Endothelial cell of umbilical vein (primary cell): Measurements from ENCODE around the gene ADCY2. TPM values are rescaled to one million over a fixed set of nuclear protein-coding genes. Genes with fewer than 3 reads are reported as not detected.

Experiments used
- BruUV-seq: library from RNA; stranded (reverse); fragments of 400-500 nt; replicated peaks from 2 replicates; lab custom pipeline; 2021; lab: Mats Ljungman, UMichigan
- CTCF ChIA-PET: fragments of 300-600, 350-600 bp; sonication (Branson Sonifier 250); formaldehyde crosslinking; loops from one replicate; lab custom pipeline; 2021; ENCODE audit warnings: antibody characterized with exemption, inconsistent platforms; lab: Charles Lee
- POLR2A ChIA-PET: fragments of 300-600, 350-600 bp; sonication (Branson Sonifier 250); formaldehyde crosslinking; loops from one replicate; lab custom pipeline; 2021; ENCODE audit warnings: antibody characterized with exemption, inconsistent platforms; lab: Charles Lee
- DNase-seq: peaks from one replicate; pipeline ENCODE4 v3.0.0-alpha.2; 2011; ENCODE audit warnings: low read depth, low spot score
- FAIRE-seq: peaks from 2 replicates; lab custom pipeline; 2011; peaks lifted over from hg19 to GRCh38; lab: Jason Lieb, UNC
- H2AFZ ChIP-seq: 2 replicates; pipeline ENCODE4 v1.6.0; 2012; ENCODE audit warnings: low read depth, low read length, control low read depth, inconsistent platforms
- H3K27ac ChIP-seq: 2 replicates; pipeline ENCODE4 v1.5.1; 2011; ENCODE audit warnings: low read depth, mild to moderate bottlenecking, control low read depth, low read length, moderate library complexity; ENCODE audit not compliant: insufficient read depth
- H3K27me3 ChIP-seq, 2 experiments: 2 replicates each; pipeline versions ENCODE4 v1.6.0 to v1.6.1; 2011; ENCODE audit warnings: low read length in 2 of 2, mixed read lengths in 1 of 2; ENCODE audit not compliant: control insufficient read depth in 2 of 2, insufficient read depth in 2 of 2
- H3K36me3 ChIP-seq, 2 experiments: 2 replicates in 1 of 2; 3 replicates in 1 of 2; pipeline ENCODE4 v1.5.1; 2011; ENCODE audit warnings: low read length in 2 of 2, mild to moderate bottlenecking in 1 of 2, moderate library complexity in 1 of 2; ENCODE audit not compliant: control insufficient read depth in 2 of 2, insufficient read depth in 2 of 2; ENCODE audit errors: extremely low read depth in 1 of 2
- H3K4me1 ChIP-seq: 3 replicates; pipeline ENCODE4 v1.5.1; 2011; ENCODE audit warnings: mild to moderate bottlenecking, low read length; ENCODE audit not compliant: control insufficient read depth, insufficient read depth; ENCODE audit errors: extremely low read depth
- H3K4me2 ChIP-seq: 2 replicates; pipeline ENCODE4 v1.6.1; 2011; ENCODE audit warnings: low read length, control low read depth, mixed read lengths; ENCODE audit not compliant: insufficient read depth
- H3K4me3 ChIP-seq, 3 experiments: fragments of 200-600 bp in 1 of 3; sonication (generic), shearing (Covaris generic) in 1 of 3; replicated peaks in 1 of 3; 2 replicates each; pipeline ENCODE4 v1.5.1; 2011 to 2016; ENCODE audit warnings: control low read depth in 3 of 3, low read length in 3 of 3, mild to moderate bottlenecking in 2 of 3, inconsistent platforms in 1 of 3, low read depth in 1 of 3, moderate library complexity in 1 of 3; ENCODE audit not compliant: insufficient read depth in 1 of 3
- H3K79me2 ChIP-seq: 2 replicates; pipeline ENCODE4 v1.6.0; 2012; ENCODE audit warnings: low read length, inconsistent platforms; ENCODE audit not compliant: control insufficient read depth, insufficient read depth
- H3K9ac ChIP-seq: replicated peaks from 2 replicates; pipeline ENCODE3; 2011; ENCODE audit warnings: low read length, control low read depth; ENCODE audit not compliant: insufficient read depth; ENCODE audit errors: extremely low read depth
- H3K9me1 ChIP-seq: replicated peaks from 3 replicates; pipeline ENCODE4 v1.6.0; 2011; ENCODE audit warnings: mild to moderate bottlenecking, low read length; ENCODE audit not compliant: control insufficient read depth, insufficient read depth; ENCODE audit errors: extremely low read depth
- H3K9me3 ChIP-seq: replicated peaks from 2 replicates; pipeline ENCODE4 v1.5.1; 2012; ENCODE audit warnings: low read length, inconsistent platforms; ENCODE audit not compliant: control insufficient read depth, insufficient read depth
- H4K20me1 ChIP-seq: replicated peaks from 2 replicates; pipeline ENCODE3; 2011; ENCODE audit warnings: mild to moderate bottlenecking, low read length; ENCODE audit not compliant: control insufficient read depth, insufficient read depth; ENCODE audit errors: extremely low read depth
- CTCF ChIP-seq, 2 donors: IDR thresholded peaks; 1 replicate in 1 of 2; 2 replicates in 1 of 2; pipeline ENCODE4 v1.5.1; 2011; ENCODE audit warnings: low read length in 2 of 2, mild to moderate bottlenecking in 2 of 2, moderate library complexity in 2 of 2, control low read depth in 1 of 2, inconsistent platforms in 1 of 2, low read depth in 1 of 2; ENCODE audit not compliant: insufficient read depth in 1 of 2; ENCODE audit errors: extremely low read depth in 1 of 2
- EZH2 ChIP-seq: IDR thresholded peaks from 2 replicates; pipeline ENCODE4 v1.6.1; 2012; ENCODE audit warnings: borderline replicate concordance, low read depth, mild to moderate bottlenecking, moderate library complexity, low read length, inconsistent platforms; ENCODE audit not compliant: severe bottlenecking
- FOS ChIP-seq: IDR thresholded peaks from 2 replicates; pipeline ENCODE4 v1.6.1; 2011; ENCODE audit warnings: mild to moderate bottlenecking, low read length, moderate library complexity, borderline replicate concordance; ENCODE audit not compliant: insufficient read depth
- GATA2 ChIP-seq: IDR thresholded peaks from 2 replicates; pipeline ENCODE4 v1.7.0; 2011; ENCODE audit warnings: low read depth, mild to moderate bottlenecking, moderate library complexity, mixed read lengths, low read length; ENCODE audit not compliant: insufficient read length, insufficient read depth
- JUN ChIP-seq: IDR thresholded peaks from 2 replicates; pipeline ENCODE4 v1.6.1; 2011; ENCODE audit warnings: borderline replicate concordance, low read depth; ENCODE audit not compliant: insufficient read length, insufficient read depth
- MAX ChIP-seq: IDR thresholded peaks from 2 replicates; pipeline ENCODE4 v1.6.1; 2011; ENCODE audit not compliant: insufficient read depth, insufficient read length
- MYC ChIP-seq: IDR thresholded peaks from one replicate; pipeline ENCODE4 v1.6.1; 2011; ENCODE audit warnings: mild to moderate bottlenecking, low read depth, low read length
- POLR2A ChIP-seq: IDR thresholded peaks from 2 replicates; pipeline ENCODE4 v1.6.1; 2012; ENCODE audit warnings: low read depth, mild to moderate bottlenecking, control low read depth, low read length
- POLR2AphosphoS5 ChIP-seq: IDR thresholded peaks from 2 replicates; pipeline ENCODE4 v1.6.1; 2012; ENCODE audit warnings: low read depth, mild to moderate bottlenecking, control low read depth, low read length, moderate library complexity; ENCODE audit not compliant: insufficient read depth
- dilution Hi-C: fragments of 300-500 bp; cut with MboI; formaldehyde crosslinking; loops from one replicate; pipeline ENCODE4 v1.15.0; 2019; ENCODE audit warnings: low sequenced_read_pairs; ENCODE audit not compliant: extremely low pct_ligation_motif_present
- intact Hi-C: fragments of 100-400 bp; cut with micrococcal nuclease; formaldehyde crosslinking; loops from one replicate; pipeline ENCODE4 v1.10.0; 2022
- polyA plus RNA-seq, 4 experiments: library from polyadenylated mRNA; depleted of rRNA in 3 of 4; stranded (reverse) in 3 of 4; unstranded in 1 of 4; fragments of >200 nt; gene quantifications; 2 replicates each; pipeline versions ENCODE4 v1.2.1 to v1.2.3, GENCODE V29; 2011 to 2012; ENCODE audit warnings: missing spikeins in 1 of 4
- total RNA-seq: library from RNA; stranded (reverse); gene quantifications from 2 replicates; pipeline ENCODE4 v1.2.3, GENCODE V29; 2021

Gene ADCY2
- total and polyA plus RNA-seq, 2 donors (not counting 3 experiments of a cell fraction or from before 2014, with no cell fraction given): under 0.01 TPM; not detected in 1

- dilution Hi-C loops: no loop called here
- no peak for FAIRE-seq
- no peaks in the 10 kb centered on the region for H3K9me1 ChIP-seq
- no peaks in the 10 kb centered on the region for H3K79me2 ChIP-seq
- H4K20me1 ChIP-seq: no peaks in the 10 kb centered on the region
- DNase-seq: no peak
- CTCF ChIA-PET: no interaction called here
- H3K9ac ChIP-seq: no peak overlapping the region
- TF ChIP-seq GATA2 (no peak), EZH2 (no peak), MAX (no peak)
- H3K27ac ChIP-seq: no peak overlapping the region
- POLR2A ChIA-PET: no interaction called here
- no TSS peak for BruUV-seq
- H2AFZ ChIP-seq: no peak overlapping the region
- no peak overlapping the region for H3K4me2 ChIP-seq
- intact Hi-C loops: no loop called here
- H3K9me3 ChIP-seq: no peaks in the 10 kb centered on the region
- H3K27me3 ChIP-seq: peaks cover 21 to 25% of the 10 kb centered on the region in 2 experiments
- H3K4me1 ChIP-seq: no peaks in the 10 kb centered on the region
- H3K4me3 ChIP-seq: no peak overlapping the region
- H3K36me3 ChIP-seq: no peaks in the 10 kb centered on the region
Measured at GRCh38 chr5:7846327-7846726, 450.4 kb downstream of the ADCY2 start.

- Histone ChIP-seq H3K4me2 (no peak overlapping the region), H3K9me3 (no peaks in the 10 kb centered on the region), H3K36me3 (no peaks in the 10 kb centered on the region), H3K4me1 (no peaks in the 10 kb centered on the region), H3K9ac (no peak overlapping the region), H3K9me1 (no peaks in the 10 kb centered on the region), H3K79me2 (no peaks in the 10 kb centered on the region), H2AFZ (no peak overlapping the region), H3K27me3 (peaks cover 21 to 27% of the 10 kb centered on the region in 2 experiments), H3K4me3 (no peak overlapping the region), H4K20me1 (no peaks in the 10 kb centered on the region), H3K27ac (no peak overlapping the region)
- dilution Hi-C loops (no loop called here), intact Hi-C loops (no loop called here)
- no peak for FAIRE-seq
- BruUV-seq: no TSS peak
- POLR2A ChIA-PET: no interaction called here
- DNase-seq: no peak
- CTCF ChIA-PET: no interaction called here
- TF ChIP-seq POLR2A (no peak), JUN (no peak), MAX (no peak), FOS (no peak), CTCF (IDR thresholded peaks at IDR 0.05; ENCODE audit: extremely low read depth in 1 of 2, insufficient read depth in 1 of 2, low read depth in 1 of 2, low read length in 2 of 2) (no peak), MYC (no peak), EZH2 (no peak), GATA2 (no peak), POLR2AphosphoS5 (no peak)
Measured at GRCh38 chr5:7848296-7848695, 452.4 kb downstream of the ADCY2 start.
